ENCODE measurements around the gene EHMT1. TPM values are rescaled to one million over a fixed set of nuclear protein-coding genes. Genes with fewer than 3 reads are reported as not detected.

Gene EHMT1
- total and polyA plus RNA-seq, 10 of the 15 experiments (the other 5 are each of a cell fraction or from before 2014, with no cell fraction given), result 2.9 to 100 (median 48.1) TPM

DNA sequence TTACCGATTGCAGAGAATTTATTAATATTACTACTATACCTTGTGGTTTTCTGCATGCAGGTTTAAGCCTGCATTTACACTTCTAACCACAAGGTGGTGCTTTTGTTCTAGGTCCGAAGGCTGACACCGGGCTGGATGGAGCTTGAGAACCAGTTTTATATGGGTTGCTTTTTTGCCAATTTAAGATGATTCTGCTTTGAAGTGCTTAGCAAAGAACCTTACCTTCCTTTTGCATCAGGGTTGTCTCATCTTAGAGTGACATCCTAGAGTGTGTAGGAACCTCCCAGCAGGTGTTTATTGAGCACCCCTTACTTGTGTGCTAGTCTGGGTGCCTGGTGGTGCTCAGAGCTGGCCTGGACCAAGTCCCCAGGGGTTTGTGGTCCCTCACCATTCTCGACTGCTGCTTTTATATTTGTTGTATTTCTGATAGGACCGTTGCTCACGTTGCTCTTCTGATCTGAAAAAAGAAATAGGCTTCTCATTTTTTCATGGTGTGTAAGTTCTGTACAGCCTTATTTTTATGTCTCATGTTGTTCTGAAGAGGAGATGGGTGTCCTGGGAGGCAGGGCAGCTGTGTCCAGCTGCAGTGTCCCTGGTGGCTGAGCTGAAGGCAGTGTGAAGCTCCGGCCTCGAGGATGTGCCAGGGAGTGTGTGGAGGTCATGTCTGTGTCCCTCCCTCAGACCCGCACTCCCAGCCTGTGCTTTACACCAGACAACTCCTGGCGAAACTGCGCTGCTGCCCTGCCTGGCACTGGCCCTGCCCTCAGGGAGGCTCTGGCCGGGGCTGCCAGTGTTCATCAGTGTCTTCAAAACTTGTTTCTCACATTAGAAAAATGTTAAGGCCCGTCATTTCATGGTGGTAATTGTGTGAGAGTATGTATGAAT is 54.3 kb downstream of the EHMT1 start (continued):
- TF ChIP-seq ZNF217 (IDR thresholded peaks at IDR 0.05) (no peak), PML (IDR thresholded peaks at IDR 0.05; ENCODE audit: low read length) (no peak), KLF5 (IDR thresholded peaks at IDR 0.05; ENCODE audit: partially characterized antibody) (no peak), RAD51 (IDR thresholded peaks at IDR 0.05) (no peak), ZNF207 (IDR thresholded peaks at IDR 0.05; ENCODE audit: borderline replicate concordance) (0 out of 2 replicates have a peak, but pooled peaks have one; percentile 36), EED (IDR thresholded peaks at IDR 0.05; ENCODE audit: low read depth) (no peak), CBX5 (IDR thresholded peaks at IDR 0.05; ENCODE audit: low read depth) (no peak), FOS (IDR thresholded peaks at IDR 0.05; ENCODE audit: borderline replicate concordance, extremely low read depth, insufficient read length) (no peak), DPF2 (IDR thresholded peaks at IDR 0.05) (no peak), IKZF1 (conservative IDR thresholded peaks at IDR 0.05) (0 out of 2 replicates have a peak, but pooled peaks have one; percentile 13), POLR2AphosphoS2 (IDR thresholded peaks at IDR 0.05; ENCODE audit: low read depth, low read length) (no peak), BCL11A (IDR thresholded peaks at IDR 0.05; ENCODE audit: low read depth, low read length) (0 out of 2 replicates have a peak, but pooled peaks have one; percentile 11), SPI1 (IDR thresholded peaks at IDR 0.05; ENCODE audit: borderline replicate concordance, insufficient read depth, low read depth, low read length) (no peak), NR2C1 (IDR thresholded peaks at IDR 0.05) (no peak), RUNX3 (IDR thresholded peaks at IDR 0.05; ENCODE audit: low read length) (peak; percentile 92), IRF4 (IDR thresholded peaks at IDR 0.05; ENCODE audit: low read depth, low read length) (no peak), FOXM1 (IDR thresholded peaks at IDR 0.05; ENCODE audit: low read depth, low read length) (no peak)
- TF ChIP-seq, protein P1, sequence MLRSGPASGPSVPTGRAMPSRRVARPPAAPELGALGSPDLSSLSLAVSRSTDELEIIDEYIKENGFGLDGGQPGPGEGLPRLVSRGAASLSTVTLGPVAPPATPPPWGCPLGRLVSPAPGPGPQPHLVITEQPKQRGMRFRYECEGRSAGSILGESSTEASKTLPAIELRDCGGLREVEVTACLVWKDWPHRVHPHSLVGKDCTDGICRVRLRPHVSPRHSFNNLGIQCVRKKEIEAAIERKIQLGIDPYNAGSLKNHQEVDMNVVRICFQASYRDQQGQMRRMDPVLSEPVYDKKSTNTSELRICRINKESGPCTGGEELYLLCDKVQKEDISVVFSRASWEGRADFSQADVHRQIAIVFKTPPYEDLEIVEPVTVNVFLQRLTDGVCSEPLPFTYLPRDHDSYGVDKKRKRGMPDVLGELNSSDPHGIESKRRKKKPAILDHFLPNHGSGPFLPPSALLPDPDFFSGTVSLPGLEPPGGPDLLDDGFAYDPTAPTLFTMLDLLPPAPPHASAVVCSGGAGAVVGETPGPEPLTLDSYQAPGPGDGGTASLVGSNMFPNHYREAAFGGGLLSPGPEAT (IDR thresholded peaks at IDR 0.05; ENCODE audit: low read depth), result no peak
- TF ChIP-seq, protein P2, sequence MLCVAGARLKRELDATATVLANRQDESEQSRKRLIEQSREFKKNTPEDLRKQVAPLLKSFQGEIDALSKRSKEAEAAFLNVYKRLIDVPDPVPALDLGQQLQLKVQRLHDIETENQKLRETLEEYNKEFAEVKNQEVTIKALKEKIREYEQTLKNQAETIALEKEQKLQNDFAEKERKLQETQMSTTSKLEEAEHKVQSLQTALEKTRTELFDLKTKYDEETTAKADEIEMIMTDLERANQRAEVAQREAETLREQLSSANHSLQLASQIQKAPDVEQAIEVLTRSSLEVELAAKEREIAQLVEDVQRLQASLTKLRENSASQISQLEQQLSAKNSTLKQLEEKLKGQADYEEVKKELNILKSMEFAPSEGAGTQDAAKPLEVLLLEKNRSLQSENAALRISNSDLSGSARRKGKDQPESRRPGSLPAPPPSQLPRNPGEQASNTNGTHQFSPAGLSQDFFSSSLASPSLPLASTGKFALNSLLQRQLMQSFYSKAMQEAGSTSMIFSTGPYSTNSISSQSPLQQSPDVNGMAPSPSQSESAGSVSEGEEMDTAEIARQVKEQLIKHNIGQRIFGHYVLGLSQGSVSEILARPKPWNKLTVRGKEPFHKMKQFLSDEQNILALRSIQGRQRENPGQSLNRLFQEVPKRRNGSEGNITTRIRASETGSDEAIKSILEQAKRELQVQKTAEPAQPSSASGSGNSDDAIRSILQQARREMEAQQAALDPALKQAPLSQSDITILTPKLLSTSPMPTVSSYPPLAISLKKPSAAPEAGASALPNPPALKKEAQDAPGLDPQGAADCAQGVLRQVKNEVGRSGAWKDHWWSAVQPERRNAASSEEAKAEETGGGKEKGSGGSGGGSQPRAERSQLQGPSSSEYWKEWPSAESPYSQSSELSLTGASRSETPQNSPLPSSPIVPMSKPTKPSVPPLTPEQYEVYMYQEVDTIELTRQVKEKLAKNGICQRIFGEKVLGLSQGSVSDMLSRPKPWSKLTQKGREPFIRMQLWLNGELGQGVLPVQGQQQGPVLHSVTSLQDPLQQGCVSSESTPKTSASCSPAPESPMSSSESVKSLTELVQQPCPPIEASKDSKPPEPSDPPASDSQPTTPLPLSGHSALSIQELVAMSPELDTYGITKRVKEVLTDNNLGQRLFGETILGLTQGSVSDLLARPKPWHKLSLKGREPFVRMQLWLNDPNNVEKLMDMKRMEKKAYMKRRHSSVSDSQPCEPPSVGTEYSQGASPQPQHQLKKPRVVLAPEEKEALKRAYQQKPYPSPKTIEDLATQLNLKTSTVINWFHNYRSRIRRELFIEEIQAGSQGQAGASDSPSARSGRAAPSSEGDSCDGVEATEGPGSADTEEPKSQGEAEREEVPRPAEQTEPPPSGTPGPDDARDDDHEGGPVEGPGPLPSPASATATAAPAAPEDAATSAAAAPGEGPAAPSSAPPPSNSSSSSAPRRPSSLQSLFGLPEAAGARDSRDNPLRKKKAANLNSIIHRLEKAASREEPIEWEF (IDR thresholded peaks at IDR 0.05; ENCODE audit: insufficient replicate concordance, low read depth, low read length), result peak; percentile 57
- TF ChIP-seq, protein P3, sequence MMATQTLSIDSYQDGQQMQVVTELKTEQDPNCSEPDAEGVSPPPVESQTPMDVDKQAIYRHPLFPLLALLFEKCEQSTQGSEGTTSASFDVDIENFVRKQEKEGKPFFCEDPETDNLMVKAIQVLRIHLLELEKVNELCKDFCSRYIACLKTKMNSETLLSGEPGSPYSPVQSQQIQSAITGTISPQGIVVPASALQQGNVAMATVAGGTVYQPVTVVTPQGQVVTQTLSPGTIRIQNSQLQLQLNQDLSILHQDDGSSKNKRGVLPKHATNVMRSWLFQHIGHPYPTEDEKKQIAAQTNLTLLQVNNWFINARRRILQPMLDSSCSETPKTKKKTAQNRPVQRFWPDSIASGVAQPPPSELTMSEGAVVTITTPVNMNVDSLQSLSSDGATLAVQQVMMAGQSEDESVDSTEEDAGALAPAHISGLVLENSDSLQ (IDR thresholded peaks at IDR 0.05), result peak; percentile 42; the same call in 1 of the 2 replicates
- TF ChIP-seq, protein P4, sequence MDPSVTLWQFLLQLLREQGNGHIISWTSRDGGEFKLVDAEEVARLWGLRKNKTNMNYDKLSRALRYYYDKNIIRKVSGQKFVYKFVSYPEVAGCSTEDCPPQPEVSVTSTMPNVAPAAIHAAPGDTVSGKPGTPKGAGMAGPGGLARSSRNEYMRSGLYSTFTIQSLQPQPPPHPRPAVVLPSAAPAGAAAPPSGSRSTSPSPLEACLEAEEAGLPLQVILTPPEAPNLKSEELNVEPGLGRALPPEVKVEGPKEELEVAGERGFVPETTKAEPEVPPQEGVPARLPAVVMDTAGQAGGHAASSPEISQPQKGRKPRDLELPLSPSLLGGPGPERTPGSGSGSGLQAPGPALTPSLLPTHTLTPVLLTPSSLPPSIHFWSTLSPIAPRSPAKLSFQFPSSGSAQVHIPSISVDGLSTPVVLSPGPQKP (IDR thresholded peaks at IDR 0.05; ENCODE audit: low read depth, low read length), result no peak

Measured in GM12878 (cell line).